Endothelial cell of umbilical vein (primary cell): ENCODE data around the gene SLC5A11. TPM values are rescaled to one million over a fixed set of nuclear protein-coding genes. Genes with fewer than 3 reads are reported as not detected.

Experiments used
- BruUV-seq: library from RNA; stranded (reverse); fragments of 400-500 nt; replicated peaks from 2 replicates; lab custom pipeline; 2021; lab: Mats Ljungman, UMichigan
- CTCF ChIA-PET: fragments of 300-600, 350-600 bp; sonication (Branson Sonifier 250); formaldehyde crosslinking; loops from one replicate; lab custom pipeline; 2021; ENCODE audit warnings: antibody characterized with exemption, inconsistent platforms; lab: Charles Lee
- POLR2A ChIA-PET: fragments of 300-600, 350-600 bp; sonication (Branson Sonifier 250); formaldehyde crosslinking; loops from one replicate; lab custom pipeline; 2021; ENCODE audit warnings: antibody characterized with exemption, inconsistent platforms; lab: Charles Lee
- DNase-seq: peaks from one replicate; pipeline ENCODE4 v3.0.0-alpha.2; 2011; ENCODE audit warnings: low read depth, low spot score
- FAIRE-seq: peaks from 2 replicates; lab custom pipeline; 2011; peaks lifted over from hg19 to GRCh38; lab: Jason Lieb, UNC
- H2AFZ ChIP-seq: 2 replicates; pipeline ENCODE4 v1.6.0; 2012; ENCODE audit warnings: low read depth, low read length, control low read depth, inconsistent platforms
- H3K27ac ChIP-seq: 2 replicates; pipeline ENCODE4 v1.5.1; 2011; ENCODE audit warnings: low read depth, mild to moderate bottlenecking, control low read depth, low read length, moderate library complexity; ENCODE audit not compliant: insufficient read depth
- H3K27me3 ChIP-seq, 2 experiments: 2 replicates each; pipeline versions ENCODE4 v1.6.0 to v1.6.1; 2011; ENCODE audit warnings: low read length in 2 of 2, mixed read lengths in 1 of 2; ENCODE audit not compliant: control insufficient read depth in 2 of 2, insufficient read depth in 2 of 2
- H3K36me3 ChIP-seq, 2 experiments: 2 replicates in 1 of 2; 3 replicates in 1 of 2; pipeline ENCODE4 v1.5.1; 2011; ENCODE audit warnings: low read length in 2 of 2, mild to moderate bottlenecking in 1 of 2, moderate library complexity in 1 of 2; ENCODE audit not compliant: control insufficient read depth in 2 of 2, insufficient read depth in 2 of 2; ENCODE audit errors: extremely low read depth in 1 of 2
- H3K4me1 ChIP-seq: 3 replicates; pipeline ENCODE4 v1.5.1; 2011; ENCODE audit warnings: mild to moderate bottlenecking, low read length; ENCODE audit not compliant: control insufficient read depth, insufficient read depth; ENCODE audit errors: extremely low read depth
- H3K4me2 ChIP-seq: 2 replicates; pipeline ENCODE4 v1.6.1; 2011; ENCODE audit warnings: low read length, control low read depth, mixed read lengths; ENCODE audit not compliant: insufficient read depth
- H3K4me3 ChIP-seq, 3 experiments: fragments of 200-600 bp in 1 of 3; sonication (generic), shearing (Covaris generic) in 1 of 3; replicated peaks in 1 of 3; 2 replicates each; pipeline ENCODE4 v1.5.1; 2011 to 2016; ENCODE audit warnings: control low read depth in 3 of 3, low read length in 3 of 3, mild to moderate bottlenecking in 2 of 3, inconsistent platforms in 1 of 3, low read depth in 1 of 3, moderate library complexity in 1 of 3; ENCODE audit not compliant: insufficient read depth in 1 of 3
- H3K79me2 ChIP-seq: 2 replicates; pipeline ENCODE4 v1.6.0; 2012; ENCODE audit warnings: low read length, inconsistent platforms; ENCODE audit not compliant: control insufficient read depth, insufficient read depth
- H3K9ac ChIP-seq: replicated peaks from 2 replicates; pipeline ENCODE3; 2011; ENCODE audit warnings: low read length, control low read depth; ENCODE audit not compliant: insufficient read depth; ENCODE audit errors: extremely low read depth
- H3K9me1 ChIP-seq: replicated peaks from 3 replicates; pipeline ENCODE4 v1.6.0; 2011; ENCODE audit warnings: mild to moderate bottlenecking, low read length; ENCODE audit not compliant: control insufficient read depth, insufficient read depth; ENCODE audit errors: extremely low read depth
- H3K9me3 ChIP-seq: replicated peaks from 2 replicates; pipeline ENCODE4 v1.5.1; 2012; ENCODE audit warnings: low read length, inconsistent platforms; ENCODE audit not compliant: control insufficient read depth, insufficient read depth
- H4K20me1 ChIP-seq: replicated peaks from 2 replicates; pipeline ENCODE3; 2011; ENCODE audit warnings: mild to moderate bottlenecking, low read length; ENCODE audit not compliant: control insufficient read depth, insufficient read depth; ENCODE audit errors: extremely low read depth
- EZH2 ChIP-seq: IDR thresholded peaks from 2 replicates; pipeline ENCODE4 v1.6.1; 2012; ENCODE audit warnings: borderline replicate concordance, low read depth, mild to moderate bottlenecking, moderate library complexity, low read length, inconsistent platforms; ENCODE audit not compliant: severe bottlenecking
- FOS ChIP-seq: IDR thresholded peaks from 2 replicates; pipeline ENCODE4 v1.6.1; 2011; ENCODE audit warnings: mild to moderate bottlenecking, low read length, moderate library complexity, borderline replicate concordance; ENCODE audit not compliant: insufficient read depth
- GATA2 ChIP-seq: IDR thresholded peaks from 2 replicates; pipeline ENCODE4 v1.7.0; 2011; ENCODE audit warnings: low read depth, mild to moderate bottlenecking, moderate library complexity, mixed read lengths, low read length; ENCODE audit not compliant: insufficient read length, insufficient read depth
- JUN ChIP-seq: IDR thresholded peaks from 2 replicates; pipeline ENCODE4 v1.6.1; 2011; ENCODE audit warnings: borderline replicate concordance, low read depth; ENCODE audit not compliant: insufficient read length, insufficient read depth
- MYC ChIP-seq: IDR thresholded peaks from one replicate; pipeline ENCODE4 v1.6.1; 2011; ENCODE audit warnings: mild to moderate bottlenecking, low read depth, low read length
- POLR2A ChIP-seq: IDR thresholded peaks from 2 replicates; pipeline ENCODE4 v1.6.1; 2012; ENCODE audit warnings: low read depth, mild to moderate bottlenecking, control low read depth, low read length
- POLR2AphosphoS5 ChIP-seq: IDR thresholded peaks from 2 replicates; pipeline ENCODE4 v1.6.1; 2012; ENCODE audit warnings: low read depth, mild to moderate bottlenecking, control low read depth, low read length, moderate library complexity; ENCODE audit not compliant: insufficient read depth
- dilution Hi-C: fragments of 300-500 bp; cut with MboI; formaldehyde crosslinking; loops from one replicate; pipeline ENCODE4 v1.15.0; 2019; ENCODE audit warnings: low sequenced_read_pairs; ENCODE audit not compliant: extremely low pct_ligation_motif_present
- intact Hi-C: fragments of 100-400 bp; cut with micrococcal nuclease; formaldehyde crosslinking; loops from one replicate; pipeline ENCODE4 v1.10.0; 2022
- polyA plus RNA-seq, 4 experiments: library from polyadenylated mRNA; depleted of rRNA in 3 of 4; stranded (reverse) in 3 of 4; unstranded in 1 of 4; fragments of >200 nt; gene quantifications; 2 replicates each; pipeline versions ENCODE4 v1.2.1 to v1.2.3, GENCODE V29; 2011 to 2012; ENCODE audit warnings: missing spikeins in 1 of 4
- total RNA-seq: library from RNA; stranded (reverse); gene quantifications from 2 replicates; pipeline ENCODE4 v1.2.3, GENCODE V29; 2021
- TF ChIP-seq, protein P1 (sequence below): IDR thresholded peaks from 2 replicates; pipeline ENCODE4 v1.6.1; 2011; ENCODE audit not compliant: insufficient read depth, insufficient read length
- TF ChIP-seq, protein P2 (sequence below), 2 donors: IDR thresholded peaks; 1 replicate in 1 of 2; 2 replicates in 1 of 2; pipeline ENCODE4 v1.5.1; 2011; ENCODE audit warnings: low read length in 2 of 2, mild to moderate bottlenecking in 2 of 2, moderate library complexity in 2 of 2, control low read depth in 1 of 2, inconsistent platforms in 1 of 2, low read depth in 1 of 2; ENCODE audit not compliant: insufficient read depth in 1 of 2; ENCODE audit errors: extremely low read depth in 1 of 2

The SLC5A11 gene
- total and polyA plus RNA-seq, 2 donors (not counting 3 experiments of a cell fraction or from before 2014, with no cell fraction given): 0.12 TPM; not detected in 1

DNA sequence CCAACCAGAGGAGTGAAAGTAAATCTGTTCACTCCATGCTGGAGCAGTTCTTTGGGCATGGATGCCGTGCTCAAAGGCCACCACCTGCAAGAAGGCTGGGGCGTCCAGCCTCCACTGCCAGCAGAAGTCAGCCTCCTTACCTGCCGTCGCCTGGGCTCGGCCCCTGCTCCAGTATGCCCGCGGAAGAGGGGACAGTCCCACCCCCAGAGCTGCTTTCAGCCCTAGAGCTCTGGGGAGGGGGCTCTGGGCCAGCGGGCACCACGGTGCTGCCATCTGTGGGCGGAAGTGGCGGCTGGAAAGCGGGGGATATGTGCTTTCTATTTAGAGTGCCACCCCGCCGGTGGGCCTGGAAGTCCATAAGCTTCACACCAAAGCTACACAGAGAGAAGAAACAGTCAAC lies 93.5 kb downstream of the SLC5A11 start:
- DNase-seq: no peak
- no TSS peak for BruUV-seq
- Histone ChIP-seq H3K79me2 (no peaks in the 10 kb centered on the region), H3K9me3 (no peaks in the 10 kb centered on the region), H3K27me3 (no peaks in the 10 kb centered on the region), H3K27ac (no peak overlapping the region), H4K20me1 (no peaks in the 10 kb centered on the region), H3K36me3 (peaks cover 28 to 48% of the 10 kb centered on the region in 2 experiments), H3K9ac (no peak overlapping the region), H3K4me3 (no peak overlapping the region), H3K4me2 (no peak overlapping the region), H3K4me1 (peaks cover 8% of the 10 kb centered on the region), H2AFZ (no peak overlapping the region), H3K9me1 (no peaks in the 10 kb centered on the region)
- intact Hi-C loops: no loop called here
- dilution Hi-C loops: no loop called here
- TF ChIP-seq, protein P1, sequence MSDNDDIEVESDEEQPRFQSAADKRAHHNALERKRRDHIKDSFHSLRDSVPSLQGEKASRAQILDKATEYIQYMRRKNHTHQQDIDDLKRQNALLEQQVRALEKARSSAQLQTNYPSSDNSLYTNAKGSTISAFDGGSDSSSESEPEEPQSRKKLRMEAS: no peak
- TF ChIP-seq POLR2AphosphoS5 (no peak), JUN (no peak), FOS (no peak), POLR2A (no peak), EZH2 (no peak), GATA2 (no peak), MYC (no peak)
- TF ChIP-seq, protein P2, sequence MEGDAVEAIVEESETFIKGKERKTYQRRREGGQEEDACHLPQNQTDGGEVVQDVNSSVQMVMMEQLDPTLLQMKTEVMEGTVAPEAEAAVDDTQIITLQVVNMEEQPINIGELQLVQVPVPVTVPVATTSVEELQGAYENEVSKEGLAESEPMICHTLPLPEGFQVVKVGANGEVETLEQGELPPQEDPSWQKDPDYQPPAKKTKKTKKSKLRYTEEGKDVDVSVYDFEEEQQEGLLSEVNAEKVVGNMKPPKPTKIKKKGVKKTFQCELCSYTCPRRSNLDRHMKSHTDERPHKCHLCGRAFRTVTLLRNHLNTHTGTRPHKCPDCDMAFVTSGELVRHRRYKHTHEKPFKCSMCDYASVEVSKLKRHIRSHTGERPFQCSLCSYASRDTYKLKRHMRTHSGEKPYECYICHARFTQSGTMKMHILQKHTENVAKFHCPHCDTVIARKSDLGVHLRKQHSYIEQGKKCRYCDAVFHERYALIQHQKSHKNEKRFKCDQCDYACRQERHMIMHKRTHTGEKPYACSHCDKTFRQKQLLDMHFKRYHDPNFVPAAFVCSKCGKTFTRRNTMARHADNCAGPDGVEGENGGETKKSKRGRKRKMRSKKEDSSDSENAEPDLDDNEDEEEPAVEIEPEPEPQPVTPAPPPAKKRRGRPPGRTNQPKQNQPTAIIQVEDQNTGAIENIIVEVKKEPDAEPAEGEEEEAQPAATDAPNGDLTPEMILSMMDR (IDR thresholded peaks at IDR 0.05; ENCODE audit: extremely low read depth in 1 of 2, insufficient read depth in 1 of 2, low read depth in 1 of 2, low read length in 2 of 2): no peak
- CTCF ChIA-PET: interaction anchor here (0.5 to 1.7 kb wide), 3 partner anchors 15 to 105 kb away, joined by 3 to 7 read pairs (median 3); no protein-coding TSS in a partner anchor
- FAIRE-seq: no peak
- POLR2A ChIA-PET: no interaction called here
